IMR-90 (cell line): ENCODE measurements around the gene DOCK10. TPM values are rescaled to one million over a fixed set of nuclear protein-coding genes. Genes with fewer than 3 reads are reported as not detected.

ENCODE experiments used
- ATAC-seq: fragments of 200-7000 bp; cut with Tn5 transposase; 2 replicates; pipeline ENCODE4 v1.9.1; 2020; ENCODE audit warnings: low read depth, mild to moderate bottlenecking, moderate library complexity
- BruUV-seq: library from RNA; stranded (reverse); fragments of 400-500 nt; replicated peaks from 2 replicates; lab custom pipeline; 2021; lab: Mats Ljungman, UMichigan
- CTCF ChIA-PET: fragments of 300-600 bp; formaldehyde crosslinking; extraction: SDS; loops from one replicate; lab custom pipeline; 2021; ENCODE audit warnings: antibody characterized with exemption; lab: Yijun Ruan, JAX
- POLR2A ChIA-PET: fragments of 300-600 bp; sonication (Branson Sonifier 250); formaldehyde crosslinking; loops from one replicate; lab custom pipeline; 2022; ENCODE audit warnings: antibody characterized with exemption; ENCODE audit not compliant: unreplicated experiment; lab: Charles Lee
- DNase-seq: peaks from one replicate; pipeline ENCODE4 v3.0.0; 2013
- H2AFZ ChIP-seq: replicated peaks from 2 replicates; pipeline ENCODE3; 2013; ENCODE audit warnings: low read length, mild to moderate bottlenecking; ENCODE audit not compliant: poor library complexity
- H2AK5ac ChIP-seq: 2 replicates; pipeline ENCODE4 v1.6.1; 2013; ENCODE audit warnings: low read depth, low read length, inconsistent platforms
- H2AK9ac ChIP-seq: replicated peaks from 2 replicates; pipeline ENCODE3; 2013; ENCODE audit warnings: mild to moderate bottlenecking, low read depth, low read length, moderate library complexity; ENCODE audit not compliant: poor library complexity
- H2BK120ac ChIP-seq: 2 replicates; pipeline ENCODE4 v1.6.1; 2013; ENCODE audit warnings: low read depth, low read length, inconsistent platforms
- H2BK15ac ChIP-seq: 3 replicates; pipeline ENCODE4 v1.6.1; 2013; ENCODE audit warnings: low read depth, low read length, inconsistent platforms
- H2BK20ac ChIP-seq: 2 replicates; pipeline ENCODE4 v1.6.1; 2013; ENCODE audit warnings: low read depth, mild to moderate bottlenecking, inconsistent platforms, low read length, moderate library complexity
- H2BK5ac ChIP-seq: 2 replicates; pipeline ENCODE4 v1.6.1; 2013; ENCODE audit warnings: mild to moderate bottlenecking, low read depth, low read length, inconsistent platforms; ENCODE audit not compliant: poor library complexity, severe bottlenecking
- H3K14ac ChIP-seq: replicated peaks from 2 replicates; pipeline ENCODE4 v1.6.1; 2013; ENCODE audit warnings: low read depth, low read length, inconsistent platforms
- H3K18ac ChIP-seq: 2 replicates; pipeline ENCODE4 v1.6.1; 2013; ENCODE audit warnings: low read depth, low read length, control low read depth
- H3K23ac ChIP-seq: 2 replicates; pipeline ENCODE4 v1.6.1; 2013; ENCODE audit warnings: low read depth, low read length, inconsistent platforms
- H3K27ac ChIP-seq: 2 replicates; pipeline ENCODE4 v1.5.1; 2013; ENCODE audit warnings: mild to moderate bottlenecking, control low read depth, low read length; ENCODE audit not compliant: insufficient read depth
- H3K27me3 ChIP-seq: 2 replicates; pipeline ENCODE4 v1.6.1; 2013; ENCODE audit warnings: low read length; ENCODE audit not compliant: control insufficient read depth, insufficient read depth
- H3K36me3 ChIP-seq: 2 replicates; pipeline ENCODE4 v1.6.1; 2013; ENCODE audit warnings: low read length, mixed read lengths; ENCODE audit not compliant: control insufficient read depth, insufficient read depth
- H3K4ac ChIP-seq: 2 replicates; pipeline ENCODE4 v1.6.1; 2013; ENCODE audit warnings: low read depth, low read length, inconsistent platforms
- H3K4me1 ChIP-seq: 2 replicates; pipeline ENCODE4 v1.6.1; 2013; ENCODE audit warnings: low read length, mixed read lengths; ENCODE audit not compliant: control insufficient read depth, insufficient read depth
- H3K4me2 ChIP-seq: 2 replicates; pipeline ENCODE4 v1.6.1; 2013; ENCODE audit warnings: low read depth, mild to moderate bottlenecking, control low read depth, low read length, moderate library complexity
- H3K4me3 ChIP-seq: 2 replicates; pipeline ENCODE4 v1.5.1; 2013; ENCODE audit warnings: low read depth, mild to moderate bottlenecking, control low read depth, low read length, moderate library complexity; ENCODE audit not compliant: insufficient read depth
- H3K56ac ChIP-seq: 2 replicates; pipeline ENCODE4 v1.6.1; 2013; ENCODE audit warnings: low read length, inconsistent platforms; ENCODE audit not compliant: insufficient read depth; ENCODE audit errors: extremely low read depth
- H3K79me1 ChIP-seq, 2 experiments: 2 replicates each; pipeline ENCODE4 v1.6.1; 2013; ENCODE audit warnings: low read length in 2 of 2, inconsistent platforms in 1 of 2, low read depth in 1 of 2
- H3K9ac ChIP-seq: 2 replicates; pipeline ENCODE4 v1.6.1; 2013; ENCODE audit warnings: low read depth, low read length, control low read depth
- H3K9me1 ChIP-seq: 2 replicates; pipeline ENCODE4 v1.6.1; 2013; ENCODE audit warnings: low read length, inconsistent platforms; ENCODE audit not compliant: insufficient read depth
- H3K9me3 ChIP-seq: 2 replicates; pipeline ENCODE4 v1.6.1; 2013; ENCODE audit warnings: low read length; ENCODE audit not compliant: control insufficient read depth, insufficient read depth
- H4K20me1 ChIP-seq: 2 replicates; pipeline ENCODE4 v1.6.1; 2013; ENCODE audit warnings: low read length, inconsistent platforms; ENCODE audit not compliant: insufficient read depth
- H4K5ac ChIP-seq: 2 replicates; pipeline ENCODE4 v1.6.1; 2013; ENCODE audit warnings: mild to moderate bottlenecking, low read depth, low read length, control low read depth
- H4K8ac ChIP-seq, 2 experiments: 2 replicates each; pipeline ENCODE4 v1.6.1; 2013; ENCODE audit warnings: low read depth in 2 of 2, low read length in 2 of 2, control low read depth in 1 of 2, inconsistent platforms in 1 of 2
- H4K91ac ChIP-seq: 2 replicates; pipeline ENCODE4 v1.6.1; 2013; ENCODE audit warnings: low read depth, low read length, inconsistent platforms; ENCODE audit not compliant: insufficient read depth
- BHLHE40 ChIP-seq: fragments of 150-350 bp; IDR thresholded peaks from 2 replicates; pipeline ENCODE4 v1.6.1; 2016; ENCODE audit warnings: mild to moderate bottlenecking, low read depth, low read length
- CEBPB ChIP-seq: IDR thresholded peaks from 2 replicates; pipeline ENCODE4 v1.6.1; 2012; ENCODE audit warnings: low read depth, low read length, improper control_type of control experiment
- CHD1 ChIP-seq: IDR thresholded peaks from 2 replicates; pipeline ENCODE4 v1.6.1; 2012; ENCODE audit warnings: low read depth, low read length, improper control_type of control experiment
- CTCF ChIP-seq: conservative IDR thresholded peaks from 2 replicates; pipeline ENCODE4 v1.5.1; 2012; ENCODE audit warnings: mild to moderate bottlenecking, low read depth, low read length, improper control_type of control experiment
- ELK1 ChIP-seq: fragments of 150-350 bp; IDR thresholded peaks from 2 replicates; pipeline ENCODE4 v1.6.1; 2016; ENCODE audit warnings: low read depth, mild to moderate bottlenecking, low read length, moderate library complexity, borderline replicate concordance
- FOS ChIP-seq: fragments of 150-350 bp; IDR thresholded peaks from 2 replicates; pipeline ENCODE4 v1.6.1; 2016; ENCODE audit warnings: low read depth, low read length
- MAFK ChIP-seq: IDR thresholded peaks from 2 replicates; pipeline ENCODE4 v1.6.1; 2012; ENCODE audit warnings: low read depth, low read length, improper control_type of control experiment
- MAZ ChIP-seq: IDR thresholded peaks from 2 replicates; pipeline ENCODE4 v1.6.1; 2012; ENCODE audit warnings: low read depth, mild to moderate bottlenecking, low read length, improper control_type of control experiment, moderate library complexity, borderline replicate concordance
- MXI1 ChIP-seq: IDR thresholded peaks from 2 replicates; pipeline ENCODE4 v1.6.1; 2012; ENCODE audit warnings: low read depth, mild to moderate bottlenecking, low read length, moderate library complexity, borderline replicate concordance
- NFE2L2 ChIP-seq: fragments of 150-350 bp; IDR thresholded peaks from 2 replicates; pipeline ENCODE4 v1.6.1; 2016; ENCODE audit warnings: low read depth, mild to moderate bottlenecking, low read length
- POLR2A ChIP-seq: IDR thresholded peaks from 2 replicates; pipeline ENCODE4 v1.6.1; 2012; ENCODE audit warnings: mild to moderate bottlenecking, low read depth, low read length
- RAD21 ChIP-seq: IDR thresholded peaks from 2 replicates; pipeline ENCODE4 v1.6.1; 2012; ENCODE audit warnings: low read length, improper control_type of control experiment
- RCOR1 ChIP-seq: IDR thresholded peaks from 2 replicates; pipeline ENCODE4 v1.6.1; 2012; ENCODE audit warnings: mild to moderate bottlenecking, low read length, improper control_type of control experiment; ENCODE audit not compliant: insufficient replicate concordance
- RFX5 ChIP-seq: IDR thresholded peaks from 2 replicates; pipeline ENCODE4 v1.8.0; 2012; ENCODE audit warnings: low read depth, mild to moderate bottlenecking, low read length, moderate library complexity
- SMC3 ChIP-seq: fragments of 150-350 bp; IDR thresholded peaks from 2 replicates; pipeline ENCODE4 v1.6.1; 2016; ENCODE audit warnings: low read depth, mild to moderate bottlenecking, antibody characterized with exemption, low read length, moderate library complexity
- USF2 ChIP-seq: fragments of 150-350 bp; IDR thresholded peaks from 2 replicates; pipeline ENCODE4 v1.6.1; 2017; ENCODE audit warnings: mild to moderate bottlenecking, antibody characterized with exemption, low read length, low read depth
- WGBS, 2 experiments: methylation state at CpG; one replicate each; pipeline versions ENCODE4 v1.1.5 to v1.1.7; 2013; ENCODE audit warnings: missing lambda C conversion rate in 2 of 2; ENCODE audit not compliant: insufficient read length in 1 of 2; ENCODE audit errors: extremely low coverage in 2 of 2; 5-methylcytosine and 5-hydroxymethylcytosine counted together
- dilution Hi-C: fragments of 300-500 bp; cut with HindIII; formaldehyde crosslinking; loops from one replicate; pipeline ENCODE4 v1.14.3; 2018; ENCODE audit warnings: low sequenced_read_pairs; ENCODE audit not compliant: unreplicated experiment
- in situ Hi-C: fragments of 300-500 bp; cut with MboI; formaldehyde crosslinking; loops from 3 replicates; pipeline ENCODE4 v1.14.3; 2019; ENCODE audit warnings: low sequenced_read_pairs, inconsistent platforms, mixed read lengths
- intact Hi-C: fragments of 100-400 bp; cut with micrococcal nuclease; formaldehyde crosslinking; loops from 2 replicates; pipeline ENCODE4 v1.10.0; 2022
- polyA plus RNA-seq, 3 experiments: library from polyadenylated mRNA; depleted of rRNA; stranded (reverse); fragments of >200 nt; gene quantifications; 2 replicates each; pipeline ENCODE4 v1.2.3, GENCODE V29; 2012; ENCODE audit warnings: low replicate concordance in 1 of 3
- total RNA-seq: library from RNA; depleted of rRNA; stranded (reverse); fragments of >200 nt; gene quantifications from 2 replicates; pipeline ENCODE4 v1.2.3, GENCODE V29; 2012

Gene DOCK10
- total and polyA plus RNA-seq, 2 of the 4 experiments (the other 2 are of a cell fraction): 58.6 to 75.3 TPM

GRCh38 chr2:224837066-224837465 lies 205.2 kb downstream of the DOCK10 start:
- Histone ChIP-seq H4K8ac (peak overlapping the region; percentile 58 to 73; a peak in 3 of 4 replicates), H2BK5ac (peak overlapping the region; percentile 97), H3K4me2 (no peak overlapping the region), H3K9ac (no peak overlapping the region), H3K14ac (peak overlapping the region; percentile 79), H3K4me1 (peaks cover 4% of the 10 kb centered on the region; the same call in 1 of the 2 replicates), H2BK120ac (peak overlapping the region; percentile 82; the same call in 1 of the 2 replicates), H3K18ac (peak overlapping the region; percentile 96), H3K9me3 (peaks cover 3% of the 10 kb centered on the region; the same call in 1 of the 2 replicates), H3K36me3 (peaks cover 2% of the 10 kb centered on the region; the same call in 1 of the 2 replicates), H3K79me1 (peaks cover 0 to 4% of the 10 kb centered on the region in 2 experiments; a peak in 2 of 4 replicates), H3K4ac (peak overlapping the region; percentile 89; the same call in 1 of the 2 replicates), H2BK15ac (peak overlapping the region; percentile 94), H2AFZ (no peak overlapping the region), H4K20me1 (no peaks in the 10 kb centered on the region), H3K27ac (peak overlapping the region; percentile 35), H4K91ac (peak overlapping the region; percentile 66), H3K9me1 (peaks cover 3% of the 10 kb centered on the region), H4K5ac (peak overlapping the region; percentile 95; the same call in 1 of the 2 replicates), H3K4me3 (no peak overlapping the region), H3K23ac (peak overlapping the region; percentile 58), H3K27me3 (no peaks in the 10 kb centered on the region), H2AK9ac (no peak overlapping the region), H3K56ac (peak overlapping the region; percentile 39), H2AK5ac (peak overlapping the region; percentile 98), H2BK20ac (peak overlapping the region; percentile 95; the same call in 1 of the 2 replicates)
- ChIA-PET POLR2A (no interaction called here), CTCF (interaction anchor here (0.7 to 1.0 kb wide), 2 partner anchors 165 to 279 kb away, joined by 3 to 4 read pairs; no protein-coding TSS in a partner anchor)
- no peak for ATAC-seq
- DNase-seq: no peak
- no CpG with 5 or more reads among the region's 2 CpGs for WGBS, 2 experiments
- in situ Hi-C loops (no loop called here), intact Hi-C loops (loop anchor here (2.0 kb wide), 1 partner anchor 16 kb away; no protein-coding TSS in a partner anchor), dilution Hi-C loops (no loop called here)
- BruUV-seq: no TSS peak
- TF ChIP-seq FOS: no peak
- no peak for TF ChIP-seq RCOR1
- TF ChIP-seq CTCF: no peak
- no peak for TF ChIP-seq POLR2A
- no peak for TF ChIP-seq SMC3
- TF ChIP-seq BHLHE40: no peak
- TF ChIP-seq RAD21: no peak
- TF ChIP-seq MAFK: no peak
- TF ChIP-seq CEBPB: no peak
- TF ChIP-seq MXI1: no peak
- TF ChIP-seq CHD1: no peak
- no peak for TF ChIP-seq NFE2L2
- no peak for TF ChIP-seq RFX5
- TF ChIP-seq ELK1: no peak
- no peak for TF ChIP-seq MAZ
- TF ChIP-seq USF2: no peak
